Stimulated activated CD4-positive, alpha-beta T cell treated with anti-CD3 and anti-CD28 coated beads, TNF-alpha, amount 100 ng/mL, for 48 hours (primary cell): ENCODE data around the gene RPL12.

Source experiments
- DNase-seq, 3 donors: peaks; one replicate each; pipeline ENCODE4 v3.0.0-alpha.2; 2020; ENCODE audit warnings: low read depth in 3 of 3

RPL12 gene

DNA sequence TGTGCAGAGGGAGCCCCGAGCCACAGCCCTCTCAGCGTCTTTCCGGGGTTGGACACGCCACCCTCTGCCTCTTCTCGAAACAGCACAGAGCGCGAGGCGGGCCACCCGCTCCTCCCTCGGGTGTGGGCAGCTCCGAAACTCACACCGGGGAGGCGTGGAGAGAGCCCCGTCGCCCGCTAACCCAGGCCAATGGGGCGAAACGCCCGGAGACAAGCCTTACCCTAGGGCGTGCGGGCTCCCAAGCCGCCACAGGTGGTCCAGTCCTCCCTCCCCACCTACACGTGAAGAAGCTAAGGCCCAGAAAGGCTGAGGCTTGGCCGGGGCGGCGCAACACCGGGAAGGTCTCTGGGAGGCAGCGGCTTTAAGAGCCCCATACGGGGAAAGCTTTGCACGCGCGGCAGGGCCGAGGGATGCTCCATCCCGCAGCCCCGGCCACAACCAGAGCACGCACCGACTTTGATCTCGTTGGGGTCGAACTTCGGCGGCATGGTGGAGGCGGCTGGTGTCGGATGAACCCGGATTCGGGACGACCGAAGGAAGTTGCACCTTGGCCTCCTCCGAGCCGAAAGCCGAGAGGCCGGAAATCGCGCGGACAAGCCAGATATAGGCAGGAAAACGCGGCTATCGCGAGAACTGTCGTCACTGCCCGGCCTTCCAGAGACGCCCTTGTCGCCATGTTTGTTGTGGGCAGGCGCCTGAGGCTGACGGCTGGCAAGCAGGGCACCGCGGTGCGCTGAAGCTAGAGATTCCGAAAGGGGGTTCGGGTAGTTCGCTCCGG lies at the start of gene RPL12, which contains the start of gene LRSAM1:
Gene RPL12, minus strand, starts transcription at position 577 of the 778 bp plus-strand sequence. Its CDS starts 89 bp downstream, at position 488.
Gene LRSAM1, plus strand, starts transcription at position 681 of the 778 bp plus-strand sequence. CDS start 3,018 bp downstream, outside the sequence.
- peak; percentile 94 to 98 (median 98) for DNase-seq

DNA sequence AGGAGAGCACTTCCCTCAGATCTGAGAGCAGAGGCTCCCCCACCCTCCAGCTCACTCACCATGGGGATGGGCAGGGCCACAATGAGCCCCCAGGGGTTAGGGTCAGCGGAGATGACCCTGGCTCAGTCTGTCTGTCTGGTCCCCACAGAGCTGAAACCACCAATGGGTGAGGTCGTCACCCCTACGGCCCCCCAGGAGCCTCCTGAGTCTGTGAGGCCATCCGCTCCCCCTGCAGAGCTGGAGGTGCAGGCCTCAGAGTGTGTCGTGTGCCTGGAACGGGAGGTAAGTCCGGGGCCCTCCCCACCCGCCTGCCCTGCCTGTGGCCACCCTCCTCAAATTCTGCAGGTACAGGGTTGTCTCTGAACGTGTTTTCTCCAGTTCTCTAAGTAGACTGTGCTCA lies 49.7 kb upstream of the RPL12 start:
- DNase-seq: no peak

- DNase-seq: no peak
Measured at GRCh38 chr9:127500399-127500798, 49.2 kb upstream of the RPL12 start.

DNA sequence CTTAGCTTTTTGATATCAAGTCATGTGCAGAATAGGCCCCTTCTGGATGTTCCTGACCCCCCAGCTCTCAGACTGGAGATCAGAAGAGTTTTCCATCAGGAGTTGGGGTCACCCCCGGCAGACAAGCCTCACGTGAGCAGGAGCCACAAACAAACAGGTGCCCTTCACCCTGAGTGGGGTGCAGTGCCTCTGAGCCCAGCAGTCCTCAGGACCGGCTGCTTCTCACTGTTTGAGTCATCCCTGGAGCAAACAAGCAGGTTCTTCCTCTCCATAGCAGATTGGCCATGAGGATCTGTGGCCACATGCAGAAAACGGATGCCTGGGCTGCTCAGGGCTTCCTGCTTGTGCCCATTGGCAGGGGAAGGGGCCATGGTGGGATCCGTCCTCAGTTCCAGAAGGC lies 47.1 kb upstream of the RPL12 start:
- DNase-seq: no peak

DNA sequence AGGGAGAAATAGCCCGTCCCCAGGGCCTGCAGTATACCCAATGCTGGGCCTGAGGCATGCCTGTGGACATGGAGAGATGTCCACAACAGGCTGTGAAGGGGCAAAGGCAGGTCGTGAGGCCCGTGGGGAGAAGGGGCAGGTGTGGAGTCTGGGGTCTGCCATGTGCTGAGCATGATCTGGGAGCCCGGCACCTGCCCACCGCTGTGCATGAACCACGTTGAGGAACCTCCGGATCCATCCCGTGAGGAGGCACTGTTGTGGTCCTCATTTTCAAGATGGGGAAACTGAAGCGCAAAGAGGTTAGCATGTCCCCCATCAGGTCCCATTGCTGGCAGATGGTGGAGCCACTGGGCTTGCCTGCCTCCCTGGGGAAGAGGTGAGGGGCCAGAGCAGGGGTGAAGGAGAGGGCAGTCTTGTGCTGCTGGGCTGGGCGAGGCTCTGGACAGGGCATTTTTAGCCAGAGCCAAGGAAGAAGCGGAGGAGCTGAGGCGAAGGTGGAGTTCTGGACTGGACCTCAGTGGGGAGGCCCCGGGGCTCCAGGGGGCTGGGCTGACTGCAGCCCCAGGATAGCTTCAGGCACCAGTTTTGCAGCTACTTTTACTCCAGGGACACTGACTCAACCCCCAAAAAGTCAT lies 46.6 kb upstream of the RPL12 start:
- no peak for DNase-seq

DNA sequence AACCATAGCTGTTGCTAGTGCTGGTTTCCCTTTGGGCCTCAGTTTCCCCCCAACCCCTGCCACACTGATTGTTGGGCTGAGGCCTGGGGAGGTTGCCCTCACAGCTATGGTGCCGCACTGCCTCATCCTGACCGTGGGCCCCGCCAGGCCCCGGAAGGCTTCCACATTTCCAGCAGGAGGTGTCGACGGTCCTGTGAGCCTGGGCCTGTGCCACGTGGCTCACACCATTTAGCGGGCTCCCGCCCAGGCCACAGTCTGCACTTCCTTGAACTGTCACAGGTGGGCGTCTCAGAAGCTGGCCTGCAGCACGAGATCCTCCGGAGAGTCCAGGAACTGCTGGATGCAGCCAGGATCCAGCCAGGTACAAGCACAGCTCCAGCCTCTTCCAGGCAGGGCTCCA lies 45.8 kb upstream of the RPL12 start:
- DNase-seq: no peak

- DNase-seq: no peak
Measured at GRCh38 chr9:127495884-127496555, 44.8 kb upstream of the RPL12 start.

DNA sequence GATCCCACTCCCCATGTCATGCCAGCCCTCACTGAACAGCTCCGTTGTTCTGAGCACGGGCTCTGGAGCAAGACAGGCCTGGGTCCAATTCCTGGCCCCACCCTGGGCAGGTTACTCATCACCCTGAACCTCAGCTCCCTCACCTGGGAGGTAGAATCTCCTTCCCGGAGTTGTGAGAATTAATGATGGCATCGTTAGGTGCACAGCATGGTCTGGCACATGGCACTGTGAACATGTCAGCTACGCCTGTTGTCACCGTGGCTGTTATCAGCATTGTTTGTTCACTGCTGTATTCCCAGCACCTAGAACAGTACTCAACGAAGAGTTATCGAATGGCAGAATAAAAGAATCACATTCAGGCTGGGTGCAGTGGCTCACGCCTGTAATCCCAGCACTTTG lies 43.1 kb upstream of the RPL12 start:
- no peak for DNase-seq

DNA sequence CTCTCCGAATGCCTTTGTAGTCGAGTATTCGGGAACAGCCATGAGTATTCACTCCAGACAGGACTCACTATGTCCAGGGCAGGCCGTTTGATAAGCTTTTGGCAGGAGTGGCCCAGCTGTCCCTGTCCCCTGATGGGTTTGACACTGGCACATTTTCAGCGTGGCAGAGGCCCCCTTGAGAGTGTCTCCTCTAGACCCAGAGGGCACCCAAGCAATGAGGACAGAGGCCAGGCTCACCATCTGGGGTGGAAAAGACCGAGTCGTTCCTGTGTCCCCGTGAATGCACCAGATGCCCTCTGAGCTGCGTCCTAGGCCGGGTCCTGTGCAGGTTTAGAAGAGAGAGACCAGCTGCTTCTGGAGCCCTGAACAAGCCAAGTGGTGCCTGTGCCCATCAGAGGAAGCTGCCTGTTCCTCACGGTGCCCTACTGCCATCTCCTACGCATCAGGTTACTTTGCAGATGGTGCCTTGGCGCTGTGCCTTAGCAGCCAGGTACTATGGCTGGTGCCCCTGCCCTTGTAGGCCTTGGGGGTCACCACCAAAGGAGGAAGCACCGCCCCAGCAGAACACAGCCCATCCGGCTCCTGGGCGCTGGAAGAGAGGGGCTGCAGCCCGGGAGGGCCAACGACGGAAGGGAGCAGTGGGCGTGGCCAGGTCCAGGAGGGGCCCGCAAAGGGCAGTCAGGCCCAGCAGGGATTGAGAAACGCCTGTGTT lies 42.5 kb upstream of the RPL12 start:
- DNase-seq: no peak

DNA sequence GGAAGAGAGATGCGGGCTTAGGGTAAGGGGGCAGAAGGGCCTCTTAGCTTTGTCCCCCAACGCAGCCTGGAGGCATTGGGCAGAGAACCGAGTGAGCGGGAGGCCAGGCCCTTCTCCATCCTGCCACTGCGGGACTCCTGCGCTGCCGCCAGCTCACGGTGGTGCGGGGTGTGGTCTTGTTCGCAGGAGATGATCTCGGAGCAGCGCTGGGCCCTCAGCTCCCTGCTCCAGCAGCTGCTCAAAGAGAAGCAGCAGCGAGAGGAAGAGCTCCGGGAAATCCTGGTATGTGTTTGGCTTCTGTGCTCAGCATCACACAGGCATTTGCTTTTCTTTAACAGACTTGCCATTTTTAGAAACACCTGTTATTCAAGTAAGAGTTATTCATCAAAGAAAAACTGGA lies 41.4 kb upstream of the RPL12 start:
- DNase-seq: no peak

GRCh38 chr9:127491516-127491915 lies 40.3 kb upstream of the RPL12 start:
- DNase-seq: no peak

- DNase-seq: no peak
Measured at GRCh38 chr9:127490535-127491230, 39.5 kb upstream of the RPL12 start.

DNA sequence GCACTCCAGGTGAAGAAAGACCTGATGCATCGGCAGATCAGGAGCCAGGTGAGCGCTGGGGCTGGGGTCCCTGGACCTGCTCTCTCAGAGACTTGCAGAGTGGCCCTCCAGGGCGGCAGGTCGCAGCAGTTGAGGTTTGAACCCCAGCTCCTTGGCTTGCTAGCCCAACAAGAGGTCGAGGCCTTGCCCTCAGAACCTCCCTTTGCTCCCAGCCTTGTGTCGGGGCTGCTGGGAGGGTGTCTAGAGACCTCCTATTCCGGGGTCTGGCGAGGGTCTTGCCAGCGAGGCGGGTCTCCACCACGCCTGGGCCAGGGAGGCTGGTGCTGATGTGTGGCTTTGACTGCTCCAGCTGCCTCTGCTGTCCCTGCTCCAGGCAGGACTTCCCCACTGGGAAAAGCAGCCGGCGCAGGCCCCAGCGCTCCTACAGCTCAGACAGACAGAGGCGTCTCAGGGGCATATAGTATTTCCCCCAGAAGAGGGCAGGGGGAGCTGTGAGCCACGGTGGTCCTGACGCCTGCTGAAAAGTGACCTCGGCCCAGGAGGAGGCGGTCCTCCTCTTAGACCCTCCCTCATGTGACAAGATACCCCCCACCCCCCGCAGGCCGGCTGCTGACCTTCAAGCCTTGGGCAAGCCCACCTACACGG lies 38.4 kb upstream of the RPL12 start:
- DNase-seq: no peak

GRCh38 chr9:127488946-127489345 lies 37.7 kb upstream of the RPL12 start:
- no peak for DNase-seq

- no peak for DNase-seq
Measured at GRCh38 chr9:127485995-127486394, 34.8 kb upstream of the RPL12 start.

- DNase-seq: no peak
Measured at GRCh38 chr9:127482662-127483061, 31.5 kb upstream of the RPL12 start.

DNA sequence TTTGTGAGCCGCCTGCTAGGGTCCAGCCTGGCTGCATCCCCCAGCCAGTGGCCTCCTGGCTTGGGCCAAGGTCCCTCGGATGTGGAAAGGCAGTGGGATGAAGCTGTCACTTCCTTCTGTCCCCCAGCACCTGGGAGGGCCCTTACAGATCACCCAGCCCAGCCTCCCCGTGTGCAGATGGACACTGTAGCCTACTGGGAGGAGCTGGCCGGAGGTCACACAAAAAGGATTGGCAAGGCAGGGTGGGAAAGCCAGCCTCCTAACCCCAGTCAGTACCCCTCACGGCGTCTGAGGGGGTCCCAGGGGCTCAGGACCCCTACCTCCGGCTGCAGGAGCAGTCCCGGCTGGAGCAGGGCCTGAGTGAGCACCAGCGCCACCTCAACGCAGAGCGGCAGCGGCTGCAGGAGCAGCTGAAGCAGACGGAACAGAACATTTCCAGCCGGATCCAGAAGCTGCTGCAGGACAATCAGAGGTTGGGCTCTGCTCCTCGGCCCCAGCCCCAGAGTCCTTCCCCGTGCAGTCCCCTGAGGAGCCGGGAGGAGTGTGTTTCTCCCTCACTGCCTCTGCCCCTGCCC lies 28.4 kb upstream of the RPL12 start:
- DNase-seq: no peak

DNA sequence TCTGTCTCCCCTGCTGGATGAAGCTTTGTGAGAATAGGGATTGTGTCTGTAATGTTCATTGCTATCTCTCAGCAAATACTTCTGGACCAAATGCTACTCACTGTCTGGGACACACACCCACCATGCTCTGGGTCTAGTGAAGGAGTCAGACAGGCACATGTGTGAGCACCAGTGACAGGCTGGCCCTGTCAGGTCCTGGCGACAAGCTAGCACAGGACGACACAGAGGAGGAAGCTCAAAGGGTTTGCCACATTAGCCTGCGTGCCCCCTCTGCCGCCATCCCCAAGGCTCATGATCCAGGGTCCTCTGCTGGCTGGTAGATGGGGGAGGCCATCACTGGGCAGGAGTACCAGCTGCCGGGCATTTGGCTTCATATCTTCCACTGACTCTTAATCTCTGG lies 23.4 kb upstream of the RPL12 start:
- DNase-seq: no peak

- no peak for DNase-seq
Measured at GRCh38 chr9:127473932-127474331, 22.7 kb upstream of the RPL12 start.

- DNase-seq: no peak
Measured at GRCh38 chr9:127473501-127473900, 22.3 kb upstream of the RPL12 start.

DNA sequence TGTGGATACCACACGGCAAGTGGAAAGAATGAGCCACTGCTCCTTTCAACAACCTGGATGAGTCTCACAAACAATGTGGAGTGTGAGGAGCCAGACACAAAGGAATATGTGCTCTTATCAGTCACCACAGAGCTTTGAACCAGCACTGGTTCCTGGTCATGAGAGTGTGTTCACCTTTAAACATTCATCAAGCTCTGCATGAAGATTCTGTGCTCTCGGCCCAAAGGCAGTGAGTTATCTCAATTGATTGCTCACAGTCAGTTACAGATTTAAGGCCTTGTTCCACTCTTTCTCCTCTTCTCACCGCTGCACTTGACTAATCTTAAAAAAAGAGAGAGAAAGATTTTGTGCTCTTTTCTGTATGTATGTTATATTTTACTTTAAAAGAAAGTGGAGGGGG lies 19.5 kb upstream of the RPL12 start:
- DNase-seq: no peak
